Mesodermal cell (in vitro differentiated cells): ENCODE results near the gene CDK4.

ENCODE experiments used
- H3K27ac ChIP-seq: 2 replicates; pipeline ENCODE4 v1.7.0; 2013; ENCODE audit warnings: mild to moderate bottlenecking, low read depth, low read length, moderate library complexity; ENCODE audit not compliant: severe bottlenecking
- H3K36me3 ChIP-seq: 2 replicates; pipeline ENCODE4 v1.7.1; 2013; ENCODE audit warnings: mild to moderate bottlenecking, low read length, moderate library complexity; ENCODE audit not compliant: control insufficient read depth, insufficient read depth
- H3K4me1 ChIP-seq: one replicate; pipeline ENCODE4 v1.7.1; 2013; ENCODE audit warnings: mild to moderate bottlenecking, low read length; ENCODE audit not compliant: insufficient read depth, control insufficient read depth, poor library complexity, severe bottlenecking
- H3K4me3 ChIP-seq: 2 replicates; pipeline ENCODE4 v1.7.0; 2013; ENCODE audit warnings: low read length, control low read depth, mild to moderate bottlenecking; ENCODE audit not compliant: insufficient read depth, poor library complexity, severe bottlenecking; ENCODE audit errors: extremely low read depth
- H3K9me3 ChIP-seq: 2 replicates; pipeline ENCODE4 v1.7.1; 2013; ENCODE audit warnings: mild to moderate bottlenecking, low read length, moderate library complexity; ENCODE audit not compliant: control insufficient read depth
- WGBS, 2 experiments: methylation state at CpG; one replicate each; pipeline ENCODE4 v1.1.5; 2013; ENCODE audit warnings: missing lambda C conversion rate in 2 of 2; ENCODE audit not compliant: insufficient coverage in 2 of 2; 5-methylcytosine and 5-hydroxymethylcytosine counted together

Gene CDK4

DNA sequence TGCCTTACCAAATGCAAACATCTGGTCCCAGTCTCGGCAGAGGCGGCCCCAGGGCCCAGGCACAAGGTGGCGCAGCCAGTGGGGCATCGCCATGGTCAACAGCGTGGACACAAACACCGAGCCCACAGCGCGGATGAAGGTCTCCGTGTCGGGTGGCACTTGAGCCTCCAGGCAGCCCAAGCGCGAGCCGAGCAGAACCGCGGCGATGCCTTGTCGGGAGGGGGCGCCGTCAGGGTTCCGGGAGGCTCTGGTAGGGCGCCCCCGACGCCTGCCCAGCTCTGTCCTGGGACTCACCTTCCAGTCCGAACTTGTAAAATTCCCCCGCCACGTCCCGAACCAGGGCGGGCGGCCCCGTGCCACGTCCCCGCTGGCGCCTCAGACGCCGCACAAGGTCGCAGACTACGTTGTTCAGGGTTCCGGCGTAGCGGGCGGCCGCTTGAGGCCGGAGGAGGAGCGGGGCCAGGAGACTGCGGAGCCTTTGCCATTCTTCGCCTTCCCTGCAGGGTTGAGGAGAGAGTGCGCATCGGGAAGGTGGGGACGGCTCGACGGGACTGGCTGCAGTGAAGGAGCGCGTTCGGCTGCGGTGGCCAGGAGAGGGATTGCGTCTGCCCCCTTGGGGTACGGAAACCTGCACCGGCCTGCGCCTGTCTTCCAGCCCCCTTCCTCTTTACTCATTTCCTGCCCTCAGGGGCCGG is 13.0 kb upstream of the CDK4 start:
- 1 to 3% methylated on average over 52 to 60 of the region's 60 CpGs for WGBS, 2 experiments
- H3K36me3 ChIP-seq: peaks cover 18% of the 10 kb centered on the region

DNA sequence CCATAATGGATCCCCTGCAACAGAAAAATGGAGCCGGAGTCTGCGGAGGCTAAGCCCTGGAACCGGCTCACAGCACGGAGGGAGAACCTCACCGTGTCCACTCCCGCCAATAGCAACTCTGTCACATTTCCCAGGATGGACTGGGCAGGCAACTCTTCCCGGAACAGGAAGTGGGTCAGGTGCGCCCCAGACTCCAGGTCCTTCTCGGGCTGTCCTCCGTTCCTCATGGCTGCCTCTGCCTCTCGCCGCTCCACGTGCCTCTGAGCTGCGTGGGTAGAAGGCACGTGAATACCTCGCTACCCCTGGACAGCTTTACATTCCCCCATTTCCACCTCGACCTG is 12.5 kb upstream of the CDK4 start:
- 23 to 29% methylated on average over 16 of the region's 17 CpGs for WGBS, 2 experiments
- no peak overlapping the region for H3K27ac ChIP-seq
- peaks cover 10% of the 10 kb centered on the region for H3K4me1 ChIP-seq
- H3K36me3 ChIP-seq: peaks cover 15% of the 10 kb centered on the region
- no peaks in the 10 kb centered on the region for H3K9me3 ChIP-seq
- H3K4me3 ChIP-seq: peak overlapping the region; percentile 9

More for the DNA sequence above, 13.0 kb upstream of the CDK4 start:
- H3K4me1 ChIP-seq: peaks cover 10% of the 10 kb centered on the region
- no peaks in the 10 kb centered on the region for H3K9me3 ChIP-seq
- H3K27ac ChIP-seq: no peak overlapping the region
- peak overlapping the region; percentile 9 for H3K4me3 ChIP-seq

DNA sequence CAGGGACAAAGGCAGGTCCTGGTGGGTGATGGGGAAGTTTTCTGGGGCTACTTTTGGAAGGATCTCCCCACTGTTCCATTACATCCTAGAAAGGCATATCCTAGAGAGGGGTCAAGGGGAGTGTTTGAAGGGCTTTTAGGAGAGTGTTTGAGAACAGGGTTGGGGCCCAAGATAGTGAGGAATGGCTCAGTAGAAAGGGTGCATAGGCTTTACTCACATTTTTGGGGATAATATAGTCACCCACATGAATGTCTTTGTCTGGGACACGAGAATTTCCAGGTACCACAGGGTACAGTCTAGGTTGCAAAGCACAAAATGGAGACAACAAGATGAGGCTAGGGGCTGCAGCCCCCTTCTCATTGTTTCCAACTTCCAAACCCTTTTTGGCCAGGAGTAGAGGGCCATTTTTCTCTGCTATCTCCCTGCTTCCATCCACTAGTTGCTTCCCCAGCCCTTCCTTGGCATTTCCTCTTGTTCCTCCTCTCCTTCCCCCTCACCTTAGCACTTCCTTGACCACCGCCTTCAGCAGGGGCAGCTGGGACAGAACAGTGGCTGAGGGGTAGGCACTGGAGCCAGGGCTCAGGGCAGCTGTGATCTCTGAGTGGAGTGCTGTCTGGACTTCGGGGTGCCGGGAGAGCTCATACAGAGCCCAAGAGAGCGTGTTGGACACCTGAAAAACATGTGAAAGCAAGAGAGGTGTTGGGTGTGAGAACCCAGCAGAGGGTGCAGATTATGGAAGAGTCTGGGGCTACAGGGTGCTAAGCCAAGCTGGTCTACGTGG is 12.0 kb upstream of the CDK4 start:
- WGBS, 2 experiments: 75 to 86% methylated on average over 6 of the region's 6 CpGs
- no peaks in the 10 kb centered on the region for H3K9me3 ChIP-seq
- no peak overlapping the region for H3K4me3 ChIP-seq
- peaks cover 9% of the 10 kb centered on the region for H3K36me3 ChIP-seq
- H3K4me1 ChIP-seq: peaks cover 10% of the 10 kb centered on the region
- no peak overlapping the region for H3K27ac ChIP-seq

DNA sequence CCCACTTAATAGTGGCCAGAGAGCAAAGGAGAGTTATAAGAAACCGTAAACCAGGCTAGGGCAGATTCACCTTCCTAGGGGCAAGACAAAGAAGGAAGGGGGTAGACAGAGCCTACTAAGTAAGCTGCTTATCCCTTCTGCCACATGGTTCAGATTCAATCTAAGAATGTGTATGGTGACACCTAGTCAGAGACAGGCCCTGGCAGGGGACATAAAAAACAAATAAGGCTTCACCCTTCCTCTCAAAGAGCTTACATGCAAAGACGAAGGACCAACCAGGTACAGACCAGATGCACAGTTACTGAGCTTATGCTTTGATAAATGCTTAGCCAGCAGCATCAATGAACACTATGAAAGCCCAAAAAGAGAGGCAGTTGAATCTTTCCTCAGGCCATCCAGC is 10.4 kb upstream of the CDK4 start:
- H3K27ac ChIP-seq: no peak overlapping the region
- H3K36me3 ChIP-seq: no peaks in the 10 kb centered on the region
- H3K4me3 ChIP-seq: no peak overlapping the region
- H3K4me1 ChIP-seq: peaks cover 10% of the 10 kb centered on the region
- WGBS, 2 experiments: 85 to 93% methylated on average over 2 of the region's 2 CpGs
- H3K9me3 ChIP-seq: no peaks in the 10 kb centered on the region

DNA sequence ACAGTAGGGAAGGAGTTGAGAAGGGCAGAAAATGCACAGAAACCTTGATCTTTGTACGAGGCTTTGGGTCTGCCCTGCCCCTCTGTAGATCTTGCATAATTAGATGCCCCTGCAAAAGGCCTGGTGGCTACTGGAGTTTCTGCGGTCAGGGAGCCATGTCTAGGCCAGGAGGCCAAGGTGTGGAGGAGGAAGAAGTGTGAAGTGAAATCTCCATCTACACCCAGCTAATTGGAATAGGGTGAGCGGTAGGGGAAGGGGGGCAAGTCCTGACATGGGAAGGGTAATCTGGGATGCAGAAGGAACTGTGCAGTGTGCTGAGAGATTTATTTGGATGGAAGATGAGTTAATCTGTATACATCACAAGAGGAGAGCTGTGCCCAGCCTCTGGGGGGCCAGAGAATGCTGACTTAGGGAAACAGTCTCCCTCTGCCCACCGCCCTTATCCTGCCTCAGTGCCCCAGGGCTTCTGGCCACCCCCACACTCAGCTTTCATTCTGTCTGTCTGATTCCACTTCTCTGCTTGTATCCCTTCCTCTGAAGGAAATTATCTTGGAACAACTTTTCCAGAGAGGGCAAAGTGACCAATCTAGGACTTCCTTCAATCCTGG is 9.4 kb upstream of the CDK4 start:
- 80% methylated on average over 3 to 4 of the region's 4 CpGs for WGBS, 2 experiments
- Histone ChIP-seq H3K27ac (no peak overlapping the region), H3K9me3 (no peaks in the 10 kb centered on the region), H3K36me3 (no peaks in the 10 kb centered on the region), H3K4me1 (peaks cover 7% of the 10 kb centered on the region), H3K4me3 (no peak overlapping the region)

DNA sequence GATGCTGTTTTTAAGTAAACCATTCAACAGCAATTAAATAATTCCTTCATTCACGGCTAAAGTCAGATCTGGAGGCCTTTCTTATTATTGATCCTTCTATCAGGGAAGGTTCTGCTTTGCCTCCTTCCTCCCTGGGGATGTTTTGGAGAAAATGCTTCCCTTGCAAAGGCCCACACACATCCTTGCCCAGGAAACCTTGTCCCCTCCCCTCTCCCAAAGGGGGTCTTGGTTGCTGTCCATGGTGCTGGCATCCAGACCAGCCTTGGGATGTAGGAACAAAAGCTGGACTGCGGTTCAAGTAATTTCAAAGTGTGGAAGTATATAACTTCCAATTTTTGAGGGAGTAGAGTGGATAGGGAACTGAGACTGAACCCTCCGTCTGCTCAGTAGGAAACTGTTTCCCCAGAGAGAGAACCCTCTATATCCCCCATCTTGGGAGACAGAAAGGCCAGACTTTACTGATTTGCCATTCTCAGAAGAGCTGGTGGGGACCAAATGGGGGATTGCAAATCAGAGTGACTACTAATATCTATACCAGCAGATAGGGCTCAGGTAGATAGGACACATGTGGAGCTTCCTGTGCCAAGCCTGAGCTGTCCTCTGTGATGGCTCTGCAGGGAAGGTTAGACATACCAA is 8.4 kb upstream of the CDK4 start:
- Histone ChIP-seq H3K27ac (no peak overlapping the region), H3K4me1 (peaks cover 3% of the 10 kb centered on the region), H3K9me3 (no peaks in the 10 kb centered on the region), H3K36me3 (no peaks in the 10 kb centered on the region), H3K4me3 (no peak overlapping the region)
- 92% methylated on average over 1 of the region's 3 CpGs; no CpG with 5 or more reads in 1 of the 2 experiments for WGBS, 2 experiments

DNA sequence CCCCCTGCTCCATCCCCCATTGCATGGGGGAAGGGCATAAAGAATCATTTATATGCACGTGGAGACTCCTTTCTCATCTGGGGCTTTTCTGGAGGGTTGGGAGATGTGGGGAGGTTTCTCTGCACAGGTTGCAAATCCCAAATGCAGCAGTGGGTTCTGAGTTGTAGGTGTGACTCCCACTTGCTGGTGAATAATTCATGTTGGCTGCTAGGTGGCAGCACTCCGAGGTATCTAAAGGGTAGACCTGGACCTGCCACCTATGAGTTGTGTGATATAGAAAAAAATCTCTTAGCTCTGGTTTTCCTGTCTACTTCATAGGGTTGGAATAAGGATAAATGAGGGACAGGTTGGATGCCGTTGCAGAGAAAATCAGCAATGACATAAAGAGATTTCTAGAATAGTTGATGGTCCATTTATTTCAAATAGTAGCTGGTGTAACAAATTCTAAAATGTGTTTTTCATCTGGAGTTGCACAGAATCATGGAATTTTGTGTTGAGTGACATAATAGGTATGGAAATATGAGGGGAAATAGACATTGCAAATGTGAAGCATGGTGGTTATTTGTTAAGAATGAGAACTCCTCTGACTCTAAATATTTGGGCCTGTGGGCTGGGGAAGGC is 7.4 kb upstream of the CDK4 start:
- Histone ChIP-seq H3K27ac (no peak overlapping the region), H3K36me3 (no peaks in the 10 kb centered on the region), H3K9me3 (no peaks in the 10 kb centered on the region), H3K4me3 (no peak overlapping the region), H3K4me1 (peaks cover 3% of the 10 kb centered on the region)
- WGBS, 2 experiments: 31 to 36% methylated on average over 2 to 3 of the region's 3 CpGs

DNA sequence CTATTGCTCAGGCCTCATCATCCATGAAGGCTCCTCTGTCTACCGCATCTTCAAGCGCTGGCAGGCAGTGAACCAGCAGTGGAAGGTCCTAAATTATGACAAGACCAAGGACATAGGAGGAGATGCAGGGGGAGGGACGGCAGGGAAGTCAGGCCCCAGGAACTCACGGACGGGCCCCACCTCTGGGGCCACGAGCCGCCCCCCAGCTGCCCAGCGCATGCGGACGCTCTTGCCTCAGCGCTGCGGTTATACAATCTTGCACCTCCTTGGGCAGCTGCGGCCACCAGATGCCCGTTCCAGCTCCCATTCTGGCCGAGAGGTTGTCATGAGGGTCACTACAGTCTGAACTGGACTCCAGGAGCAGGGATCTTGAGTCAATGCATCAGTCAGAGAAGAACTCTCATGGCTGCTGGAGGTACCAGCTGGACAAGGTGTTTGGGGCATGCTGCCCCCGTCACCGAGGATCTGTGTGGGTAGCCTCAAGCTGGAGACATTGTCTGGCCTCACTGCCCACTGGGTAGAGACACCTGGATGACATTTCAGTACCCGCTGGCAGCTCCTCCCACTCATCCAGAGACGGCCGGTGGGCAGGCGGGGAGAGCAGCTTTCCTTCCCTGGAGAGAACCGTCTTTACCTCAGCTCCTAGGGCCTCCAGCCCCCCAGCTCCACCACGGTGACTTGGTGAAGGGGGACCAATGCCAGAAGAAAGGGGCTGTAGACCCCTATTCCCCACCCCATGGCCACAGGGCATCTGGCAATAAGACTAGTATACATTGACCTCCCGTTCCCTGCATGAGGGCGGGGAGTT is 6.6 kb upstream of the CDK4 start:
- no peak overlapping the region for H3K27ac ChIP-seq
- no peaks in the 10 kb centered on the region for H3K36me3 ChIP-seq
- H3K4me1 ChIP-seq: peaks cover 8% of the 10 kb centered on the region
- WGBS, 2 experiments: 86 to 91% methylated on average over 17 to 19 of the region's 25 CpGs
- H3K4me3 ChIP-seq: no peak overlapping the region
- no peaks in the 10 kb centered on the region for H3K9me3 ChIP-seq

DNA sequence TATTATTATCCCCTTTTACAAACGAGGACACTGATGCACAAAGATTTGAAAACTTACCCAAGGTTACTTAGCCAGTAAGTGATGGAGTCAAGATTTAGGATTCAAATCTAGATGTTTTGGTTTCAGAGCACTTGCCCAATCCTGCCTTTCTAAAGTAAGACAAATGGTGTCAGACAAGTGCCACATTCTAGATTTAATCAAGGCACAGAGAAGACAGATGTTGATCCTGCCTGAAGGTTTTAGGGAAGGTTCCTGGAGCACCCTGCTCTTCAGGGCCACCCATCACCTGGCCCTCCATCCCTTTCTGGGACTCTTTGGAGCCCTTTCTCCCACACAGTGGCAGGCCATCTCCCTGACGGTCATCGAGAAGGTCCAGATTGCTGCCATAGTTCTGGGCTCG is 5.7 kb upstream of the CDK4 start:
- 83 to 89% methylated on average over 3 of the region's 4 CpGs for WGBS, 2 experiments
- Histone ChIP-seq H3K27ac (no peak overlapping the region), H3K36me3 (no peaks in the 10 kb centered on the region), H3K9me3 (no peaks in the 10 kb centered on the region), H3K4me3 (no peak overlapping the region), H3K4me1 (peaks cover 8% of the 10 kb centered on the region)
